Right lobe of liver (tissue), 4 donors: ENCODE measurements around the gene TCAF1.

ENCODE experiments used
- POLR2A ChIP-seq: fragments of 450-650 bp; IDR thresholded peaks from one replicate; pipeline ENCODE4 v1.6.1; 2017; ENCODE audit warnings: antibody characterized with exemption, mild to moderate bottlenecking
- TF ChIP-seq, protein P1 (sequence below), 4 donors: fragments of 200-600 bp in 3 of 4; fragments of 450-650 bp in 1 of 4; IDR thresholded peaks; one replicate each; pipeline versions ENCODE4 v1.5.1 to v1.8.0; 2016 to 2022; ENCODE audit warnings: antibody characterized with exemption in 4 of 4, mild to moderate bottlenecking in 2 of 4
- donor health status: DM: no; HTN: no; CAD: no.
- donor health status: DM: no; HTN: no; CAD: no.
- donor health status: DM: no; HTN: yes; CAD: no.

DNA sequence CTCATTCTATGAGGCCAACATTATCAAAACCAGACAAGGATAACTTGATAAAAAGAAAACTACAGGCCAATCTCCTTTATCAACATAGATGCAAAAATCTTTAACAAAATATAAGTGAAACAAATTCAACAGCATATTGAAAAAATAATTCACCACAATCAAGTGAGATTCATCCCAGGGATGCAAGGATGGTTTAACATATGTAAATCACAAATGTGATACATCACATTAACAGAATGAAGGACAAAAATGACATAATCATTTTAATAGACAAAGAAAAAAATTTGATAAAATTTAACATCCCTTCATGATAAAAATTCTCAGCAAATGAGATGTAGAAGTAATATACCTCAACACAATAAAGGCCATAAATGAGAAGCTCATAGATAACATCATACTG is 53.8 kb downstream of the TCAF1 start:
- TF ChIP-seq, protein P1, sequence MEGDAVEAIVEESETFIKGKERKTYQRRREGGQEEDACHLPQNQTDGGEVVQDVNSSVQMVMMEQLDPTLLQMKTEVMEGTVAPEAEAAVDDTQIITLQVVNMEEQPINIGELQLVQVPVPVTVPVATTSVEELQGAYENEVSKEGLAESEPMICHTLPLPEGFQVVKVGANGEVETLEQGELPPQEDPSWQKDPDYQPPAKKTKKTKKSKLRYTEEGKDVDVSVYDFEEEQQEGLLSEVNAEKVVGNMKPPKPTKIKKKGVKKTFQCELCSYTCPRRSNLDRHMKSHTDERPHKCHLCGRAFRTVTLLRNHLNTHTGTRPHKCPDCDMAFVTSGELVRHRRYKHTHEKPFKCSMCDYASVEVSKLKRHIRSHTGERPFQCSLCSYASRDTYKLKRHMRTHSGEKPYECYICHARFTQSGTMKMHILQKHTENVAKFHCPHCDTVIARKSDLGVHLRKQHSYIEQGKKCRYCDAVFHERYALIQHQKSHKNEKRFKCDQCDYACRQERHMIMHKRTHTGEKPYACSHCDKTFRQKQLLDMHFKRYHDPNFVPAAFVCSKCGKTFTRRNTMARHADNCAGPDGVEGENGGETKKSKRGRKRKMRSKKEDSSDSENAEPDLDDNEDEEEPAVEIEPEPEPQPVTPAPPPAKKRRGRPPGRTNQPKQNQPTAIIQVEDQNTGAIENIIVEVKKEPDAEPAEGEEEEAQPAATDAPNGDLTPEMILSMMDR (IDR thresholded peaks at IDR 0.05) = no peak
- no peak for TF ChIP-seq POLR2A
